ENCODE measurements around the gene F2RL1. TPM values are rescaled to one million over a fixed set of nuclear protein-coding genes. Genes with fewer than 3 reads are reported as not detected.

Gene F2RL1
- total RNA-seq, 4 donors from 2014 or later, result 10.2 to 14.9 (median 13.6) TPM

DNA sequence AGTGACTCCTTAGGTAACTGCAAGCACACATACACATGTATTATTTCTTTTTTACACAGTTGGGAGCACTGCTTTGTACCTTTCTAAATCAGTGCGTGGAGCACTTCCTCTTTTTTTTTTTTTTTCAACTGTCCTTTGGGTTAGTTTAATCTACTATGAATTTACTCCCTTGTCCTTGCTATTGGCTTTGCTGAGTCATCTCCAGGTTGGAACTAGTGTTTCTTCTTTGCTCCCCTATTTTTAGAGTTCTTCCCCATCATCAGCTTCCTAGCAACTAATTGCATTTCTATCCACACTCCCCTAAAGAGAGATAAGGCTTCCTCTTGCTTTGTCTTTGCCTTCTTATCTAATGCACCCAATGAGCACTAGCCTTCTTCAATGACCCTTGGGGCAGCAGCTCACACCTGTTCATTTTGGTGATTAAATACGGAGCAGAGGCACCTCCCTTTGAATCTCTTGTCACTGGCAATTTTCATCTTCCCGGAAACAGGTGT, 55.3 kb downstream of the F2RL1 start:
- H3K27ac ChIP-seq, result no peak overlapping the region
- H3K4me3 ChIP-seq (replicated peaks in 1 of 3), result no peak overlapping the region
- no peaks in the 10 kb centered on the region for H3K36me3 ChIP-seq
- intact Hi-C loops (cut with DNase I), result no loop called here
- TF ChIP-seq POLR2A (IDR thresholded peaks at IDR 0.05), result no peak
- TF ChIP-seq, protein P1, sequence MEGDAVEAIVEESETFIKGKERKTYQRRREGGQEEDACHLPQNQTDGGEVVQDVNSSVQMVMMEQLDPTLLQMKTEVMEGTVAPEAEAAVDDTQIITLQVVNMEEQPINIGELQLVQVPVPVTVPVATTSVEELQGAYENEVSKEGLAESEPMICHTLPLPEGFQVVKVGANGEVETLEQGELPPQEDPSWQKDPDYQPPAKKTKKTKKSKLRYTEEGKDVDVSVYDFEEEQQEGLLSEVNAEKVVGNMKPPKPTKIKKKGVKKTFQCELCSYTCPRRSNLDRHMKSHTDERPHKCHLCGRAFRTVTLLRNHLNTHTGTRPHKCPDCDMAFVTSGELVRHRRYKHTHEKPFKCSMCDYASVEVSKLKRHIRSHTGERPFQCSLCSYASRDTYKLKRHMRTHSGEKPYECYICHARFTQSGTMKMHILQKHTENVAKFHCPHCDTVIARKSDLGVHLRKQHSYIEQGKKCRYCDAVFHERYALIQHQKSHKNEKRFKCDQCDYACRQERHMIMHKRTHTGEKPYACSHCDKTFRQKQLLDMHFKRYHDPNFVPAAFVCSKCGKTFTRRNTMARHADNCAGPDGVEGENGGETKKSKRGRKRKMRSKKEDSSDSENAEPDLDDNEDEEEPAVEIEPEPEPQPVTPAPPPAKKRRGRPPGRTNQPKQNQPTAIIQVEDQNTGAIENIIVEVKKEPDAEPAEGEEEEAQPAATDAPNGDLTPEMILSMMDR (IDR thresholded peaks at IDR 0.05), result no peak
- DNase-seq, result no peak
- H3K4me1 ChIP-seq, result no peaks in the 10 kb centered on the region
- 61 to 74% methylated on average over 3 of the region's 3 CpGs for WGBS, 2 donors
- no peaks in the 10 kb centered on the region for H3K27me3 ChIP-seq
- no peaks in the 10 kb centered on the region for H3K9me3 ChIP-seq

Small RNA genes within 50 kb of the gene (small RNA-seq; reads per million reads assigned to genes)
- not detected for gene RN7SL208P

Other genes starting within 250 kb of the F2RL1 start
- gene F2RL2, start 195.6 kb upstream of the F2RL1 start, total RNA-seq, result under 1 TPM; 0.13 to 0.73 (median 0.33) TPM
- gene F2R, start 102.9 kb upstream of the F2RL1 start, total RNA-seq, result 10 to 100 TPM in 1 of 4 donors, 1 to 10 TPM in 3; 5.7 to 27.9 (median 8.8) TPM
- not detected for gene S100Z, start 31.0 kb downstream of the F2RL1 start, total RNA-seq
- gene CRHBP, start 134.0 kb downstream of the F2RL1 start, total RNA-seq, result 1 to 10 TPM; 1.3 to 8.7 (median 4.1) TPM
- gene AGGF1, start 211.4 kb downstream of the F2RL1 start, total RNA-seq, result 10 to 100 TPM; 24.9 to 43.7 (median 28.3) TPM

All from thyroid gland (tissue), 4 donors.